K562 (cell line): ENCODE data around the gene PAQR7. TPM values are rescaled to one million over a fixed set of nuclear protein-coding genes. Genes with fewer than 3 reads are reported as not detected.

ENCODE experiments used
- ARHGAP35 ChIP-seq: fragments of 450-650 bp; IDR thresholded peaks from 2 replicates; pipeline ENCODE4 v1.6.1; 2018; ENCODE audit not compliant: partially characterized antibody
- CAMTA2 ChIP-seq: fragments of 250-450 bp; sonication (Bioruptor Pico); conservative IDR thresholded peaks from 2 replicates; pipeline ENCODE4 v1.5.1; 2022
- CLOCK ChIP-seq: fragments of 250-450 bp; sonication (Bioruptor Pico); IDR thresholded peaks from 2 replicates; pipeline ENCODE4 v1.4.0; 2020; ENCODE audit warnings: mild to moderate bottlenecking, moderate library complexity, borderline replicate concordance
- DIDO1 ChIP-seq: fragments of 450-650 bp; IDR thresholded peaks from 2 replicates; pipeline ENCODE4 v1.6.1; 2016; ENCODE audit warnings: low read depth, missing biosample characterization, missing genetic modification characterization
- E2F6 ChIP-seq, 2 experiments: IDR thresholded peaks; 2 replicates each; pipeline ENCODE4 v1.6.1; 2011; ENCODE audit warnings: borderline replicate concordance in 1 of 2, control low read depth in 1 of 2, low read depth in 1 of 2, low read length in 1 of 2, mild to moderate bottlenecking in 1 of 2, mixed read lengths in 1 of 2, moderate library complexity in 1 of 2; ENCODE audit not compliant: insufficient read depth in 1 of 2, insufficient read length in 1 of 2, poor library complexity in 1 of 2, severe bottlenecking in 1 of 2; ENCODE audit errors: extremely low read depth in 1 of 2
- EHMT2 ChIP-seq: fragments of 450-650 bp; IDR thresholded peaks from 2 replicates; pipeline ENCODE4 v1.6.1; 2018; ENCODE audit warnings: antibody characterized with exemption
- FOSL1 ChIP-seq: fragments of 200-800 bp; sonication (Bioruptor generic); conservative IDR thresholded peaks from 2 replicates; pipeline ENCODE4 v1.6.1; 2016; ENCODE audit warnings: missing genetic modification characterization, missing compliant biosample characterization
- FOXJ2 ChIP-seq: fragments of 200-800 bp; sonication (Bioruptor generic); IDR thresholded peaks from 2 replicates; pipeline ENCODE4 v1.6.1; 2016; ENCODE audit warnings: missing genetic modification characterization, missing compliant biosample characterization
- HDAC3 ChIP-seq: fragments of 450-650 bp; IDR thresholded peaks from 2 replicates; pipeline ENCODE4 v1.6.1; 2018; ENCODE audit warnings: borderline replicate concordance, mild to moderate bottlenecking, moderate library complexity; ENCODE audit not compliant: partially characterized antibody
- HNRNPL ChIP-seq: fragments of 200-400 bp; formaldehyde crosslinking; IDR thresholded peaks from 2 replicates; pipeline ENCODE4 v1.6.1; 2017; ENCODE audit warnings: low read depth, mild to moderate bottlenecking, low read length
- JUNB ChIP-seq: fragments of 450-650 bp; formaldehyde crosslinking; conservative IDR thresholded peaks from 2 replicates; pipeline ENCODE4 v1.4.0; 2020; ENCODE audit warnings: mild to moderate bottlenecking
- NFIX ChIP-seq: fragments of 250-450 bp; sonication (Bioruptor Pico); IDR thresholded peaks from 2 replicates; pipeline ENCODE4 v1.4.0; 2020; ENCODE audit warnings: low read depth, mild to moderate bottlenecking, moderate library complexity
- POLR2H ChIP-seq: IDR thresholded peaks from 2 replicates; pipeline ENCODE4 v1.6.1; 2016; ENCODE audit warnings: missing genetic modification characterization, low read depth, mild to moderate bottlenecking, control low read depth, missing compliant biosample characterization, moderate library complexity
- PREB ChIP-seq: sonication (generic); formaldehyde crosslinking; IDR thresholded peaks from 2 replicates; pipeline ENCODE4 v1.8.1; 2023; ENCODE audit warnings: mild to moderate bottlenecking, missing genetic modification reagents
- PTTG1 ChIP-seq: fragments of 450-650 bp; IDR thresholded peaks from 2 replicates; pipeline ENCODE4 v1.6.1; 2016; ENCODE audit warnings: low read depth, mild to moderate bottlenecking, missing genetic modification characterization, missing compliant biosample characterization
- RNF2 ChIP-seq: sonication (generic); IDR thresholded peaks from 2 replicates; pipeline ENCODE4 v1.6.1; 2016
- TAL1 ChIP-seq: fragments of 450-650 bp; IDR thresholded peaks from 2 replicates; pipeline ENCODE4 v1.6.1; 2016; ENCODE audit warnings: mild to moderate bottlenecking
- ZC3H4 ChIP-seq: sonication (generic); formaldehyde crosslinking; IDR thresholded peaks from 2 replicates; pipeline ENCODE4 v1.9.0; 2021; ENCODE audit warnings: missing genetic modification reagents, borderline replicate concordance
- ZNF197 ChIP-seq: fragments of 200-800 bp; sonication (Bioruptor generic); IDR thresholded peaks from 2 replicates; pipeline ENCODE4 v1.6.1; 2016; ENCODE audit warnings: low read depth, missing genetic modification characterization, missing compliant biosample characterization
- ZNF717 ChIP-seq: fragments of 250-450 bp; sonication (Bioruptor Pico); IDR thresholded peaks from 2 replicates; pipeline ENCODE4 v1.5.0; 2021
- polyA plus RNA-seq, 8 experiments: library from polyadenylated mRNA; depleted of rRNA in 4 of 8; stranded (reverse) in 5 of 8; unstranded in 3 of 8; fragments of >200 nt; fragmentation: Nextera tagmentation in 2 of 8; fragmentation: Illumina TruSeq in 1 of 8; extraction: Ambion mirVana in 2 of 8; extraction: Trizol in 1 of 8; gene quantifications; 2 replicates each; pipeline versions ENCODE4 v1.2.1 to v1.2.3, GENCODE V29; 2011 to 2014; ENCODE audit warnings: inconsistent platforms in 1 of 8, missing spikeins in 1 of 8
- total RNA-seq, 7 experiments: library from RNA; depleted of rRNA in 6 of 7; stranded (reverse); fragments of >200 nt in 6 of 7; fragmentation: Illumina TruSeq in 2 of 7; extraction: Trizol in 2 of 7; gene quantifications; 2 replicates each; pipeline versions ENCODE4 v1.2.1 to v1.2.3, GENCODE V29; 2011 to 2021; ENCODE audit warnings: low replicate concordance in 1 of 7

The PAQR7 gene
- total and polyA plus RNA-seq, 9 of the 15 experiments (the other 6 are each of a cell fraction or from before 2014, with no cell fraction given) = 1.1 to 5.2 (median 2.6) TPM

GRCh38 chr1:25858906-25859789 is 16.4 kb downstream of the PAQR7 start, which contains the start of gene AUNIP (continued):
- no peak for TF ChIP-seq HDAC3
- TF ChIP-seq ZNF197 (CRISPR knock-in tag) = no peak
- no peak for TF ChIP-seq TAL1
- no peak for TF ChIP-seq CLOCK (CRISPR knock-in tag)
- TF ChIP-seq CAMTA2 = no peak
- peak; percentile 76 to 96 for TF ChIP-seq E2F6 (IDR thresholded peaks at IDR 0.05; ENCODE audit: borderline replicate concordance in 1 of 2, extremely low read depth in 1 of 2, insufficient read depth in 1 of 2, insufficient read length in 1 of 2, low read depth in 1 of 2, low read length in 1 of 2, poor library complexity in 1 of 2, severe bottlenecking in 1 of 2)
- no peak for TF ChIP-seq PTTG1 (tag)
- no peak for TF ChIP-seq HNRNPL
- no peak for TF ChIP-seq FOSL1 (tag)
- TF ChIP-seq DIDO1 (tag) = no peak
- TF ChIP-seq FOXJ2 = no peak
- no peak for TF ChIP-seq PREB (CRISPR knock-in tag)
- TF ChIP-seq NFIX (CRISPR knock-in tag) = no peak
- peak; percentile 68; the same call in 1 of the 2 replicates for TF ChIP-seq ZC3H4 (CRISPR knock-in tag)
- TF ChIP-seq ZNF717 (CRISPR knock-in tag) = no peak
- no peak for TF ChIP-seq JUNB (CRISPR knock-in tag)
- TF ChIP-seq ARHGAP35 = peak; percentile 89
- TF ChIP-seq RNF2 = peak; percentile 73; the same call in 1 of the 2 replicates
- peak; percentile 70 for TF ChIP-seq EHMT2
- peak; percentile 97 for TF ChIP-seq POLR2H (tag)
